Hepatocyte (in vitro differentiated cells): ENCODE data around the gene TDRD3.

Experiments used
- EZH2 ChIP-seq: fragments of 200-600 bp; sonication (generic); IDR thresholded peaks from 2 replicates; pipeline ENCODE4 v1.6.1; 2016; ENCODE audit warnings: antibody characterized with exemption, mild to moderate bottlenecking, borderline replicate concordance
- TF ChIP-seq, protein P1 (sequence below): fragments of 200-600 bp; sonication (generic); IDR thresholded peaks from 2 replicates; pipeline ENCODE4 v1.5.1; 2016; ENCODE audit warnings: antibody characterized with exemption, mild to moderate bottlenecking; ENCODE audit not compliant: poor library complexity

DNA sequence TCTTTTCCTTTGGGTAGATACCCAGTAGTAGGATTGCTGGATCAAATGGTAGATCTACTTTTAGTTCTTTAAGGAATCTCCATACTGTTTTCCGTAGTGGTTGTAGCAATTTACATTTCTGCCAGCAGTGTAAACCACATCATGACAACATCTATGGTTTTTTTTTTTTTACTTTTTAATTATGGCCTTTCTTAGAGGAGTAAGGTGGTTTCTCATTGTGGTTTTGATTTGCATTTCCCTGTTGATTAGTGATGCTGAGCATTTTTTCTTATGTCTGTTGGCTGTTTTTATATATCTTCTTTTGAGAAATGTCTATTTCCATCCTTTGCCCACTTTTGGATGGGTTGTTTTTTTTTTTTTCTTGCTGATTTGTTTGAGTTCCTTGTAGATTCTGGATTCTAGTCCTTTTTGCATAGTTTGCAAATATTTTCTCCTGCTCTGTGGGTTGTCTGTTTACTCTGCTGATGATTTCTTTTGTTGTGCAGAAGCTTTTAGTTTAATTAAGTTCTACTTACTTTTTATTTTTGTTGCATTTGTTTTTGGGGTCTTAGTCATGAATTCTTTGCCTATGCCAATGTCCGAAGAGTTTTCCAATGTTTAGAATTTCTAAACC is 38.8 kb downstream of the TDRD3 start:
- TF ChIP-seq, protein P1, sequence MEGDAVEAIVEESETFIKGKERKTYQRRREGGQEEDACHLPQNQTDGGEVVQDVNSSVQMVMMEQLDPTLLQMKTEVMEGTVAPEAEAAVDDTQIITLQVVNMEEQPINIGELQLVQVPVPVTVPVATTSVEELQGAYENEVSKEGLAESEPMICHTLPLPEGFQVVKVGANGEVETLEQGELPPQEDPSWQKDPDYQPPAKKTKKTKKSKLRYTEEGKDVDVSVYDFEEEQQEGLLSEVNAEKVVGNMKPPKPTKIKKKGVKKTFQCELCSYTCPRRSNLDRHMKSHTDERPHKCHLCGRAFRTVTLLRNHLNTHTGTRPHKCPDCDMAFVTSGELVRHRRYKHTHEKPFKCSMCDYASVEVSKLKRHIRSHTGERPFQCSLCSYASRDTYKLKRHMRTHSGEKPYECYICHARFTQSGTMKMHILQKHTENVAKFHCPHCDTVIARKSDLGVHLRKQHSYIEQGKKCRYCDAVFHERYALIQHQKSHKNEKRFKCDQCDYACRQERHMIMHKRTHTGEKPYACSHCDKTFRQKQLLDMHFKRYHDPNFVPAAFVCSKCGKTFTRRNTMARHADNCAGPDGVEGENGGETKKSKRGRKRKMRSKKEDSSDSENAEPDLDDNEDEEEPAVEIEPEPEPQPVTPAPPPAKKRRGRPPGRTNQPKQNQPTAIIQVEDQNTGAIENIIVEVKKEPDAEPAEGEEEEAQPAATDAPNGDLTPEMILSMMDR, result no peak
- TF ChIP-seq EZH2, result no peak
